Stimulated activated CD4-positive, alpha-beta T cell treated with anti-CD3 and anti-CD28 coated beads, Interleukin-15, amount 100 ng/mL, for 24 hours (primary cell): ENCODE results near the gene TBR1.

Experiments
- DNase-seq: peaks from one replicate; pipeline ENCODE4 v3.0.0-alpha.2; 2020

Gene TBR1

GRCh38 chr2:161427664-161428587 lies 11.8 kb downstream of the TBR1 start:
- no peak for DNase-seq

- DNase-seq, result no peak
Observed at GRCh38 chr2:161430386-161430785, 14.3 kb downstream of the TBR1 start.

GRCh38 chr2:161432107-161432506 lies 16.0 kb downstream of the TBR1 start:
- no peak for DNase-seq

GRCh38 chr2:161434118-161434517 lies 18.0 kb downstream of the TBR1 start:
- DNase-seq, result no peak

GRCh38 chr2:161436411-161436810 lies 20.3 kb downstream of the TBR1 start:
- no peak for DNase-seq

- no peak for DNase-seq
Observed at GRCh38 chr2:161438598-161438997, 22.5 kb downstream of the TBR1 start.

- no peak for DNase-seq
Observed at GRCh38 chr2:161445097-161445496, 29.0 kb downstream of the TBR1 start.

- DNase-seq, result no peak
Observed at GRCh38 chr2:161448431-161448830, 32.3 kb downstream of the TBR1 start.

- no peak for DNase-seq
Observed at GRCh38 chr2:161471631-161472030, 55.5 kb downstream of the TBR1 start.

- DNase-seq, result no peak
Observed at GRCh38 chr2:161474920-161475319, 58.8 kb downstream of the TBR1 start.
